Posterior vena cava (tissue), 2 donors: Measurements from ENCODE around the gene PDP2. TPM values are rescaled to one million over a fixed set of nuclear protein-coding genes. Genes with fewer than 3 reads are reported as not detected.
"Not testable (repeated sequence)": the region's sequence is repeated elsewhere in the genome, so short reads cannot be mapped to it uniquely, and the experiment has no call there.

Experiments
- DNase-seq: peaks from one replicate; pipeline ENCODE4 v3.0.0-alpha.2; 2020; ENCODE audit warnings: low spot score
- intact Hi-C, 2 donors: fragments of 100-400 bp; cut with DNase I; formaldehyde crosslinking; loops; one replicate each; pipeline versions ENCODE4 v1.14.1 to v1.14.2; 2022 to 2023
- total RNA-seq, 2 donors: library from RNA; stranded (reverse); fragmentation: NEBNext Ultra II Directional; extraction: Animal tissue kit (Norgen Biotek cat#: 25700); gene quantifications; one replicate each; pipeline ENCODE4 v1.2.1, GENCODE V29; 2021
- donor health status: DM: yes; HTN: yes; CAD: no.
- donor health status: DM: yes; HTN: yes; CAD: no.

The PDP2 gene
- total RNA-seq, 2 donors from 2014 or later, result 5.0 to 5.5 TPM

GRCh38 chr16:66896682-66897081, 16.4 kb downstream of the PDP2 start:
- intact Hi-C loops, result loop anchor here in 1 of 2 donors (5.0 kb wide), 1 partner anchor 36 kb away; the partner anchor contains the start of gene CIAO2B
- not testable (repeated sequence) for DNase-seq

- DNase-seq, result no peak
- intact Hi-C loops, result loop anchor here in 1 of 2 donors (5.0 kb wide), 1 partner anchor 34 kb away; the partner anchor contains the start of gene CIAO2B
Observed at GRCh38 chr16:66898207-66898606, 17.9 kb downstream of the PDP2 start.

- intact Hi-C loops, result loop anchor here in 1 of 2 donors (5.0 kb wide), 1 partner anchor 33 kb away; the partner anchor contains the start of gene CIAO2B
- no peak for DNase-seq
Observed at GRCh38 chr16:66898933-66899309, 18.6 kb downstream of the PDP2 start.

GRCh38 chr16:66899310-66899944, 19.1 kb downstream of the PDP2 start:
- no peak for DNase-seq
- intact Hi-C loops, result loop anchor here in 1 of 2 donors (5.0 kb wide), 1 partner anchor 33 kb away; the partner anchor contains the start of gene CIAO2B

GRCh38 chr16:66899945-66900710, 19.8 kb downstream of the PDP2 start:
- DNase-seq, result peak; percentile 93
- intact Hi-C loops, result loop anchor here in 1 of 2 donors (5.0 kb wide), 1 partner anchor 32 kb away; the partner anchor contains the start of gene CIAO2B

- peak; percentile 81 for DNase-seq
- intact Hi-C loops, result no loop called here
Observed at GRCh38 chr16:66900721-66901441, 20.6 kb downstream of the PDP2 start.

GRCh38 chr16:66901626-66902025, 21.3 kb downstream of the PDP2 start:
- intact Hi-C loops, result no loop called here
- no peak for DNase-seq

GRCh38 chr16:66902648-66903543, 22.6 kb downstream of the PDP2 start:
- DNase-seq, result no peak

GRCh38 chr16:66903544-66904427, 23.5 kb downstream of the PDP2 start:
- intact Hi-C loops, result no loop called here
- no peak for DNase-seq

More at GRCh38 chr16:66902648-66903543, 22.6 kb downstream of the PDP2 start:
- intact Hi-C loops, result no loop called here

- no peak for DNase-seq
- intact Hi-C loops, result no loop called here
Observed at GRCh38 chr16:66904428-66904845, 24.1 kb downstream of the PDP2 start.

- intact Hi-C loops, result no loop called here
- no peak for DNase-seq
Observed at GRCh38 chr16:66904846-66905632, 24.7 kb downstream of the PDP2 start.

GRCh38 chr16:66905633-66906539, 25.6 kb downstream of the PDP2 start:
- no peak for DNase-seq
- intact Hi-C loops, result no loop called here

- intact Hi-C loops, result no loop called here
- no peak for DNase-seq
Observed at GRCh38 chr16:66906916-66907836, 26.9 kb downstream of the PDP2 start.

GRCh38 chr16:66908116-66908515, 27.8 kb downstream of the PDP2 start:
- no peak for DNase-seq
- intact Hi-C loops, result no loop called here
